Mesenchymal stem cell (in vitro differentiated cells and primary cell): Measurements from ENCODE around the gene PDGFA.

ENCODE experiments used
- DNase-seq: peaks from one replicate; pipeline ENCODE4 v3.0.0-alpha.2; 2013
- H2AFZ ChIP-seq: one replicate; pipeline ENCODE4 v1.6.1; 2013; ENCODE audit warnings: low read depth, mild to moderate bottlenecking, control low read depth, inconsistent platforms, low read length, moderate library complexity
- H2AK5ac ChIP-seq: 2 replicates; pipeline ENCODE4 v1.6.1; 2013; ENCODE audit warnings: low read length, moderate library complexity, mild to moderate bottlenecking, inconsistent platforms; ENCODE audit not compliant: severe bottlenecking
- H2BK120ac ChIP-seq: one replicate; pipeline ENCODE4 v1.6.1; 2013; ENCODE audit warnings: low read depth, mild to moderate bottlenecking, inconsistent platforms, low read length, moderate library complexity
- H2BK12ac ChIP-seq, 2 experiments: one replicate each; pipeline ENCODE4 v1.6.1; 2013; ENCODE audit warnings: inconsistent platforms in 2 of 2, low read length in 2 of 2, mild to moderate bottlenecking in 2 of 2, moderate library complexity in 2 of 2, control low read depth in 1 of 2
- H2BK15ac ChIP-seq: one replicate; pipeline ENCODE4 v1.6.1; 2013; ENCODE audit warnings: mild to moderate bottlenecking, low read depth, inconsistent platforms; ENCODE audit not compliant: poor library complexity, severe bottlenecking
- H2BK5ac ChIP-seq: 2 replicates; pipeline ENCODE4 v1.6.1; 2013; ENCODE audit warnings: low read depth, mild to moderate bottlenecking, low read length, control low read depth, inconsistent platforms; ENCODE audit not compliant: poor library complexity, severe bottlenecking
- H3K14ac ChIP-seq, 2 experiments: one replicate each; pipeline ENCODE4 v1.6.1; 2013; ENCODE audit warnings: inconsistent platforms in 2 of 2, low read length in 2 of 2, control low read depth in 1 of 2, mild to moderate bottlenecking in 1 of 2, moderate library complexity in 1 of 2
- H3K18ac ChIP-seq, 2 experiments: one replicate each; pipeline ENCODE4 v1.6.1; 2013; ENCODE audit warnings: inconsistent platforms in 2 of 2, low read length in 2 of 2, control low read depth in 1 of 2, low read depth in 1 of 2, mild to moderate bottlenecking in 1 of 2
- H3K23ac ChIP-seq, 2 experiments: one replicate each; pipeline ENCODE4 v1.6.1; 2013; ENCODE audit warnings: inconsistent platforms in 2 of 2, low read length in 2 of 2, mild to moderate bottlenecking in 2 of 2, moderate library complexity in 2 of 2, control low read depth in 1 of 2
- H3K27ac ChIP-seq: 2 replicates; pipeline ENCODE4 v1.5.1; 2013; ENCODE audit warnings: mild to moderate bottlenecking, moderate library complexity, low read length, control low read depth, inconsistent platforms; ENCODE audit not compliant: poor library complexity, severe bottlenecking
- H3K27me3 ChIP-seq, 2 experiments: 2 replicates each; pipeline versions ENCODE4 v1.6.1 to v1.7.0; 2013; ENCODE audit warnings: low read length in 2 of 2, mild to moderate bottlenecking in 2 of 2, moderate library complexity in 2 of 2, control low read depth in 1 of 2, inconsistent platforms in 1 of 2; ENCODE audit not compliant: control insufficient read depth in 1 of 2, insufficient read depth in 1 of 2
- H3K36me3 ChIP-seq, 2 experiments: 2 replicates each; pipeline versions ENCODE4 v1.6.1 to v1.7.0; 2013; ENCODE audit warnings: low read length in 2 of 2, control low read depth in 1 of 2, inconsistent platforms in 1 of 2, low read depth in 1 of 2, mild to moderate bottlenecking in 1 of 2; ENCODE audit not compliant: insufficient read depth in 2 of 2, control insufficient read depth in 1 of 2
- H3K4ac ChIP-seq, 2 experiments: one replicate each; pipeline ENCODE4 v1.6.1; 2013; ENCODE audit warnings: inconsistent platforms in 2 of 2, low read length in 2 of 2, mild to moderate bottlenecking in 2 of 2, moderate library complexity in 2 of 2, control low read depth in 1 of 2, low read depth in 1 of 2
- H3K4me1 ChIP-seq: 2 replicates; pipeline ENCODE4 v1.6.1; 2013; ENCODE audit warnings: low read depth, low read length, control low read depth; ENCODE audit not compliant: control insufficient read depth, insufficient read depth
- H3K4me2 ChIP-seq: 2 replicates; pipeline ENCODE4 v1.6.1; 2013; ENCODE audit warnings: low read length, mild to moderate bottlenecking, inconsistent platforms; ENCODE audit not compliant: poor library complexity, severe bottlenecking
- H3K4me3 ChIP-seq, 2 experiments: 2 replicates each; pipeline versions ENCODE4 v1.5.1 to v1.7.0; 2013; ENCODE audit warnings: low read length in 2 of 2, mild to moderate bottlenecking in 2 of 2, control low read depth in 1 of 2, low read depth in 1 of 2; ENCODE audit not compliant: insufficient read depth in 1 of 2
- H3K79me1 ChIP-seq: replicated peaks from 2 replicates; pipeline ENCODE4 v1.6.1; 2013; ENCODE audit warnings: mild to moderate bottlenecking, control low read depth, low read length, inconsistent platforms; ENCODE audit not compliant: poor library complexity, severe bottlenecking
- H3K9ac ChIP-seq: 2 replicates; pipeline ENCODE4 v1.7.0; 2013; ENCODE audit warnings: mild to moderate bottlenecking, low read length, moderate library complexity
- H3K9me3 ChIP-seq: 2 replicates; pipeline ENCODE4 v1.7.0; 2013; ENCODE audit warnings: mild to moderate bottlenecking, low read length; ENCODE audit not compliant: control insufficient read depth
- H4K8ac ChIP-seq: one replicate; pipeline ENCODE4 v1.6.1; 2013; ENCODE audit warnings: inconsistent platforms, mild to moderate bottlenecking, low read length, moderate library complexity
- H4K91ac ChIP-seq: one replicate; pipeline ENCODE4 v1.6.1; 2013; ENCODE audit warnings: mild to moderate bottlenecking, low read length, inconsistent platforms
- WGBS: methylation state at CpG from one replicate; pipeline ENCODE4 v1.1.7; 2013; ENCODE audit warnings: mixed read lengths; 5-methylcytosine and 5-hydroxymethylcytosine counted together

Gene PDGFA

GRCh38 chr7:523347-524336 is 4.0 kb upstream of the PDGFA start:
- no peak overlapping the region for H2BK120ac ChIP-seq
- H3K79me1 ChIP-seq: peaks cover 3% of the 10 kb centered on the region
- H3K4me3 ChIP-seq: no peak overlapping the region
- H2BK15ac ChIP-seq: no peak overlapping the region
- H2BK5ac ChIP-seq: no peak overlapping the region
- DNase-seq: no peak
- H3K14ac ChIP-seq: no peak overlapping the region
- peaks cover 26 to 73% of the 10 kb centered on the region in 2 experiments for H3K27me3 ChIP-seq
- H3K4me1 ChIP-seq: peaks cover 36% of the 10 kb centered on the region
- H3K18ac ChIP-seq: no peak overlapping the region
- H2AFZ ChIP-seq: no peak overlapping the region
- H3K23ac ChIP-seq: peak overlapping the region in 1 of 2 experiments; percentile 15
- H2BK12ac ChIP-seq: no peak overlapping the region
- no peaks in the 10 kb centered on the region for H3K36me3 ChIP-seq
- 82% methylated on average over 27 of the region's 28 CpGs for WGBS
- no peak overlapping the region for H3K4me2 ChIP-seq
- H3K4ac ChIP-seq: no peak overlapping the region
- no peak overlapping the region for H4K8ac ChIP-seq
- H2AK5ac ChIP-seq: no peak overlapping the region
- H3K9ac ChIP-seq: no peak overlapping the region
- no peak overlapping the region for H4K91ac ChIP-seq
- H3K27ac ChIP-seq: no peak overlapping the region
- H3K9me3 ChIP-seq: peaks cover 11% of the 10 kb centered on the region

DNA sequence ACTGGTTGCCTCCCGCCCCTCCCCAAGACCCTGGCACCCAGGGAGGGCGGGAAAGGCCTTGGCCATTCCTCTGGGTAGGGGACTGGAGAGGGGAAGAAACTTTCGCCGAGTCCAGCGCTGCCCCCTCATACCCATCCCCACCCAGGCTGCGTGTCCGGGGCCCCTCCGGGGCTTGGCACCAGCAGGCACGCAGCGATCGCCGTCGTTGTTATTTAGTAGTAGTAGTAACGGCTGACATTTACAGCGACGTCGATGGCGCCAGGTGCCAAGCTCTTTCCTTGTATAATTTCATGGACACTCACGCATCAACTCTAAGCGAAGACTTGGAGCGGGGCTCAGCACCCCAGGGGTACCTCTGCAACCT is 3.3 kb upstream of the PDGFA start:
- H3K4me2 ChIP-seq: no peak overlapping the region
- H3K27ac ChIP-seq: no peak overlapping the region
- peak overlapping the region in 1 of 2 experiments; percentile 28 for H3K18ac ChIP-seq
- H4K8ac ChIP-seq: no peak overlapping the region
- no peak overlapping the region for H2AK5ac ChIP-seq
- H3K27me3 ChIP-seq: peaks cover 26 to 66% of the 10 kb centered on the region in 2 experiments
- no peaks in the 10 kb centered on the region for H3K36me3 ChIP-seq
- peaks cover 8% of the 10 kb centered on the region for H3K9me3 ChIP-seq
- WGBS: 45% methylated on average over 17 of the region's 21 CpGs
- H3K4me1 ChIP-seq: peaks cover 38% of the 10 kb centered on the region
- peak overlapping the region in 1 of 2 experiments; percentile 7 for H3K14ac ChIP-seq
- H3K79me1 ChIP-seq: peaks cover 3% of the 10 kb centered on the region
- no peak overlapping the region for H2BK120ac ChIP-seq
- no peak overlapping the region for H3K4me3 ChIP-seq
- H2AFZ ChIP-seq: no peak overlapping the region
- H3K4ac ChIP-seq: no peak overlapping the region
- no peak overlapping the region for H2BK15ac ChIP-seq
- no peak overlapping the region for H2BK12ac ChIP-seq
- DNase-seq: no peak
- no peak overlapping the region for H3K23ac ChIP-seq
- no peak overlapping the region for H3K9ac ChIP-seq
- H2BK5ac ChIP-seq: no peak overlapping the region
- H4K91ac ChIP-seq: no peak overlapping the region

- H3K18ac ChIP-seq: peak overlapping the region in 1 of 2 experiments; percentile 28
- H3K14ac ChIP-seq: peak overlapping the region in 1 of 2 experiments; percentile 37
- H2AK5ac ChIP-seq: no peak overlapping the region
- H3K79me1 ChIP-seq: peaks cover 3% of the 10 kb centered on the region
- no peak overlapping the region for H4K91ac ChIP-seq
- no peak overlapping the region for H3K27ac ChIP-seq
- H3K36me3 ChIP-seq: no peaks in the 10 kb centered on the region
- H3K9ac ChIP-seq: peak overlapping the region; percentile 65
- H3K27me3 ChIP-seq: peaks cover 26 to 61% of the 10 kb centered on the region in 2 experiments
- H4K8ac ChIP-seq: peak overlapping the region; percentile 46
- H3K23ac ChIP-seq: no peak overlapping the region
- peaks cover 38% of the 10 kb centered on the region for H3K4me1 ChIP-seq
- peak overlapping the region; percentile 41 to 62 for H3K4me3 ChIP-seq
- H3K4me2 ChIP-seq: peak overlapping the region; percentile 92
- no peak overlapping the region for H2BK5ac ChIP-seq
- 2% methylated on average over 72 of the region's 91 CpGs for WGBS
- no peak overlapping the region for H2AFZ ChIP-seq
- peak; percentile 73 for DNase-seq
- no peak overlapping the region for H2BK120ac ChIP-seq
- H2BK12ac ChIP-seq: no peak overlapping the region
- H3K4ac ChIP-seq: no peak overlapping the region
- peaks cover 1% of the 10 kb centered on the region for H3K9me3 ChIP-seq
- peak overlapping the region; percentile 40 for H2BK15ac ChIP-seq
Observed at GRCh38 chr7:522071-522950, 2.7 kb upstream of the PDGFA start.
